CD14-positive monocyte (primary cell): ENCODE measurements around the gene DCUN1D4. TPM values are rescaled to one million over a fixed set of nuclear protein-coding genes. Genes with fewer than 3 reads are reported as not detected.

Source experiments
- DNase-seq, 3 donors: peaks; one replicate each; pipeline ENCODE4 v3.0.0-alpha.2; 2011 to 2022
- H2AFZ ChIP-seq: 2 replicates; pipeline ENCODE4 v1.6.0; 2012; ENCODE audit warnings: mild to moderate bottlenecking, low read depth, low read length, inconsistent platforms; ENCODE audit not compliant: insufficient read depth, poor library complexity, severe bottlenecking
- H3K27ac ChIP-seq, 2 donors: 1 replicate in 1 of 2; 2 replicates in 1 of 2; pipeline ENCODE4 v1.5.1; 2012 to 2013; ENCODE audit warnings: low read length in 2 of 2, control low read depth in 1 of 2, inconsistent platforms in 1 of 2, low read depth in 1 of 2, mild to moderate bottlenecking in 1 of 2
- H3K27me3 ChIP-seq, 2 donors: one replicate each; pipeline versions ENCODE4 v1.6.0 to v1.6.1; 2011 to 2013; ENCODE audit warnings: low read length in 2 of 2; ENCODE audit not compliant: control insufficient read depth in 2 of 2, insufficient read depth in 2 of 2
- H3K36me3 ChIP-seq, 2 donors: replicated peaks in 1 of 2; 1 replicate in 1 of 2; 2 replicates in 1 of 2; pipeline versions ENCODE4 v1.5.1 to v1.6.1; 2012 to 2013; ENCODE audit warnings: low read length in 2 of 2, control low read depth in 1 of 2, inconsistent platforms in 1 of 2, mild to moderate bottlenecking in 1 of 2; ENCODE audit not compliant: insufficient read depth in 2 of 2, control insufficient read depth in 1 of 2
- H3K4me1 ChIP-seq, 2 donors: 1 replicate in 1 of 2; 2 replicates in 1 of 2; pipeline versions ENCODE4 v1.5.1 to v1.6.1; 2012 to 2013; ENCODE audit warnings: low read length in 2 of 2, control low read depth in 1 of 2, inconsistent platforms in 1 of 2, mild to moderate bottlenecking in 1 of 2, moderate library complexity in 1 of 2; ENCODE audit not compliant: insufficient read depth in 2 of 2, control insufficient read depth in 1 of 2
- H3K4me2 ChIP-seq: replicated peaks from 2 replicates; pipeline ENCODE3; 2012; ENCODE audit warnings: low read length, moderate library complexity, mild to moderate bottlenecking; ENCODE audit not compliant: poor library complexity, severe bottlenecking; ENCODE audit errors: extremely low read depth
- H3K4me3 ChIP-seq, 3 experiments: fragments of 200-600 bp in 1 of 3; sonication (generic) in 1 of 3; replicated peaks in 1 of 3; 1 replicate in 2 of 3; 2 replicates in 1 of 3; pipeline ENCODE4 v1.5.1; 2011 to 2013; ENCODE audit warnings: low read length in 3 of 3, mild to moderate bottlenecking in 3 of 3, control low read depth in 2 of 3, low read depth in 2 of 3, inconsistent platforms in 1 of 3, moderate library complexity in 1 of 3
- H3K79me2 ChIP-seq: 2 replicates; pipeline ENCODE4 v1.6.0; 2012; ENCODE audit warnings: mild to moderate bottlenecking, control low read depth, inconsistent platforms, low read length, moderate library complexity; ENCODE audit not compliant: insufficient read depth
- H3K9ac ChIP-seq: 2 replicates; pipeline ENCODE4 v1.6.0; 2017; ENCODE audit warnings: low read length, mild to moderate bottlenecking; ENCODE audit not compliant: insufficient read depth, poor library complexity, severe bottlenecking
- H3K9me3 ChIP-seq, 2 donors: replicated peaks in 1 of 2; 1 replicate in 1 of 2; 2 replicates in 1 of 2; pipeline versions ENCODE4 v1.5.1 to v1.6.1; 2012 to 2013; ENCODE audit warnings: low read length in 2 of 2, control low read depth in 1 of 2; ENCODE audit not compliant: control insufficient read depth in 1 of 2, insufficient read depth in 1 of 2
- H4K20me1 ChIP-seq: 2 replicates; pipeline ENCODE4 v1.6.0; 2012; ENCODE audit warnings: mild to moderate bottlenecking, low read length, control low read depth, moderate library complexity; ENCODE audit not compliant: insufficient read depth
- H3K27ac Mint-ChIP-seq, 7 donors: one replicate each; pipeline ENCODE4 v1.8.0; 2020; ENCODE audit warnings: mild to moderate bottlenecking in 7 of 7, mixed read lengths in 7 of 7, moderate library complexity in 6 of 7, inconsistent platforms in 2 of 7
- H3K27me3 Mint-ChIP-seq, 3 donors: one replicate each; pipeline ENCODE4 v1.8.0; 2021 to 2022; ENCODE audit warnings: low read depth in 3 of 3, mild to moderate bottlenecking in 3 of 3, mixed read lengths in 3 of 3, moderate library complexity in 3 of 3, inconsistent platforms in 1 of 3
- H3K36me3 Mint-ChIP-seq, 2 donors: one replicate each; pipeline ENCODE4 v1.8.0; 2020; ENCODE audit warnings: mixed read lengths in 2 of 2, inconsistent platforms in 1 of 2, mild to moderate bottlenecking in 1 of 2
- H3K4me1 Mint-ChIP-seq: one replicate; pipeline ENCODE4 v1.8.0; 2020; ENCODE audit warnings: mild to moderate bottlenecking, mixed read lengths
- H3K4me3 Mint-ChIP-seq, 2 donors: one replicate each; pipeline ENCODE4 v1.8.0; 2020; ENCODE audit warnings: mild to moderate bottlenecking in 2 of 2, mixed read lengths in 2 of 2, moderate library complexity in 1 of 2
- H3K9me3 Mint-ChIP-seq, 7 donors: one replicate each; pipeline ENCODE4 v1.8.0; 2020 to 2022; ENCODE audit warnings: mixed read lengths in 7 of 7, mild to moderate bottlenecking in 6 of 7, moderate library complexity in 6 of 7, inconsistent platforms in 2 of 7
- WGBS: methylation state at CpG from one replicate; pipeline ENCODE4 v1.1.5; 2013; ENCODE audit warnings: missing lambda C conversion rate; ENCODE audit not compliant: insufficient coverage; 5-methylcytosine and 5-hydroxymethylcytosine counted together
- intact Hi-C, 2 donors: fragments of 100-400 bp; cut with micrococcal nuclease; formaldehyde crosslinking; loops; one replicate each; pipeline versions ENCODE4 v1.15.0 to v1.15.1; 2023
- polyA plus RNA-seq, 3 donors: library from polyadenylated mRNA; depleted of rRNA in 1 of 3; unstranded in 2 of 3; stranded (reverse) in 1 of 3; fragments of 300-500 nt in 2 of 3; fragments of >200 nt in 1 of 3; fragmentation: Illumina TruSeq in 2 of 3; gene quantifications; 1 replicate in 2 of 3; 2 replicates in 1 of 3; pipeline ENCODE4 v1.2.3, GENCODE V29; 2012 to 2021
- TF ChIP-seq, protein P1 (sequence below): fragments of 200-600 bp; IDR thresholded peaks from one replicate; pipeline ENCODE4 v1.8.0; 2022; ENCODE audit warnings: antibody characterized with exemption, mild to moderate bottlenecking

Gene DCUN1D4
- polyA plus RNA-seq, 3 donors, result 4.7 to 15.2 (median 6.9) TPM

DNA sequence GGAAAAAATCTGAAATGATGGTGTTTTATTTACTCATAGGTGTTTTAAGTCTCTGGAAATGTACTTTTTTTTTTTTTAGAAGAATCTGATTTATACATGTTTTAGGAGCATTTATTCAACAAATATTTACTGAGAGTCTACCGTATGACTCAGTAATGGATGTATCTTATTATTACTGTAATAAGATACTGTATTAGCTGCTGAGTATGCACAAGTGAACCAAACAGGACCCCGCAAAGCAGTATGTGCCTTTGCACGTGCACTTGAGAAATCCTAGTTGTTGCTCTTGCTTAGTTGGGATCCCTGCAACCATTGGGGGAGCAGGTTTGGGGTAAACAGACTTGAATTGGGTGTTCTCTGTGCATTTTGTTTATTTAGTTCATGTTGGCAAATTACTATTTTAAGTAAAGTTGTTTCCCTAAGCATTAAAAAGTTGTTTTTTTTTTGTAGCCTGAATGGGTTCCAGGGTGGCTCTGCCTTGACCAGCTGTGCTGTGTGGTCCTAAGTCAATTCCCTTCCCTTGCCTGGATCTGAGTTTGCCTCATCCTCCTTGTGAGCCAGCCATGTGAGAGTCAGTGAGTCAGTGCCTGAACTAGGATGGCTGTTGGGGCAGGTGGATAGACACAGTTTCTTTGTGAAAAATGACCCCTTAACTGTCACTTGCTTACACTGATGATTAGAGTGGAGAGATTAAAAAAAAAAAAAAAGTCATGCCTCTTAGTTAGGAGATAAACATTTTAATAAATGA is 27.7 kb downstream of the DCUN1D4 start:
- H3K4me1 Mint-ChIP-seq, result no peaks in the 10 kb centered on the region
- TF ChIP-seq, protein P1, sequence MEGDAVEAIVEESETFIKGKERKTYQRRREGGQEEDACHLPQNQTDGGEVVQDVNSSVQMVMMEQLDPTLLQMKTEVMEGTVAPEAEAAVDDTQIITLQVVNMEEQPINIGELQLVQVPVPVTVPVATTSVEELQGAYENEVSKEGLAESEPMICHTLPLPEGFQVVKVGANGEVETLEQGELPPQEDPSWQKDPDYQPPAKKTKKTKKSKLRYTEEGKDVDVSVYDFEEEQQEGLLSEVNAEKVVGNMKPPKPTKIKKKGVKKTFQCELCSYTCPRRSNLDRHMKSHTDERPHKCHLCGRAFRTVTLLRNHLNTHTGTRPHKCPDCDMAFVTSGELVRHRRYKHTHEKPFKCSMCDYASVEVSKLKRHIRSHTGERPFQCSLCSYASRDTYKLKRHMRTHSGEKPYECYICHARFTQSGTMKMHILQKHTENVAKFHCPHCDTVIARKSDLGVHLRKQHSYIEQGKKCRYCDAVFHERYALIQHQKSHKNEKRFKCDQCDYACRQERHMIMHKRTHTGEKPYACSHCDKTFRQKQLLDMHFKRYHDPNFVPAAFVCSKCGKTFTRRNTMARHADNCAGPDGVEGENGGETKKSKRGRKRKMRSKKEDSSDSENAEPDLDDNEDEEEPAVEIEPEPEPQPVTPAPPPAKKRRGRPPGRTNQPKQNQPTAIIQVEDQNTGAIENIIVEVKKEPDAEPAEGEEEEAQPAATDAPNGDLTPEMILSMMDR, result no peak
- H3K4me3 ChIP-seq, result no peak overlapping the region
- H3K9ac ChIP-seq, result no peak overlapping the region
- no peaks in the 10 kb centered on the region for H3K9me3 Mint-ChIP-seq
- no peaks in the 10 kb centered on the region for H4K20me1 ChIP-seq
- intact Hi-C loops, result no loop called here
- no peaks in the 10 kb centered on the region for H3K9me3 ChIP-seq
- 75% methylated on average over 3 of the region's 3 CpGs for WGBS
- no peaks in the 10 kb centered on the region for H3K27me3 ChIP-seq
- H3K27ac Mint-ChIP-seq, result no peak overlapping the region
- peaks cover 50 to 69% of the 10 kb centered on the region in 2 donors for H3K36me3 Mint-ChIP-seq
- no peaks in the 10 kb centered on the region for H3K79me2 ChIP-seq
- H3K4me2 ChIP-seq, result no peak overlapping the region
- no peak overlapping the region for H2AFZ ChIP-seq
- no peaks in the 10 kb centered on the region for H3K27me3 Mint-ChIP-seq
- H3K4me3 Mint-ChIP-seq, result no peak overlapping the region
- no peaks in the 10 kb centered on the region for H3K4me1 ChIP-seq
- no peak for DNase-seq
- H3K27ac ChIP-seq, result no peak overlapping the region
- peaks cover 23 to 71% of the 10 kb centered on the region in 2 donors for H3K36me3 ChIP-seq

DNA sequence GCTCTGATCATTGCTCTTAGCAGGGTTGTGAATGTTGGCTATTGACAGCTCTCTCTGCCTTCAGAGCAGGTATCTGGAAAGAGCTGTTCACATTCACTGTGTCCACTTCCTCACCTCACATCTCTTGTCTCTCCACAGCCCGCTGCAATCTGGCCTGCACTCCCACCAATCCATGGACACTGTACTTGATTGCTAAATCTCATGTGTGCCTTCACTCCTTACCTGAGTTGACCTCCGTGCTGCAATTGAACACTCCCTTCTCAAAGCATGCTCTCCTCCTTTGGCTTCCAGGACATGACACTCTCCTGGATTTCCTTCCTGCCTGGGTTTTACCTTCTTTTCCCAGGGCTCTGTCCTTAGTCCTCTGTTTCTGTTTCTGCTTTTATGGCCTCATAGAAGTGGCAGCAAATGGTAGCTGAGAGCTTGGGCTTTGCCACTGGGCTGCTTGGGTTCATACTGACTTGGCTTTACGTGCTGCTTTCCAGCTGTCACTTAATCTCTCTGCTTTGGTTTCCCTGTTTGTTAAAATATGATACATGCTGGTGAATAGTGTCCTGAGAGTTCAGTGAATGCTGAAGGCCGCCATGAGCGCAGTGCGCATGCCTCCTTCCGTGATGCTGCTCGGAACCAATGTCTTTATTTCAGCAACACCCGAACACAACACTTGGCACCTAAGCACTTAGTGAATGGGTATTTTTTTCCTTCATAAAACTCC is 29.5 kb downstream of the DCUN1D4 start:
- Mint-ChIP-seq H3K9me3 (no peaks in the 10 kb centered on the region), H3K27ac (no peak overlapping the region), H3K27me3 (no peaks in the 10 kb centered on the region), H3K4me3 (no peak overlapping the region), H3K36me3 (peaks cover 48 to 56% of the 10 kb centered on the region in 2 donors), H3K4me1 (no peaks in the 10 kb centered on the region)
- Histone ChIP-seq H3K27me3 (no peaks in the 10 kb centered on the region), H3K4me2 (no peak overlapping the region), H3K9ac (no peak overlapping the region), H4K20me1 (no peaks in the 10 kb centered on the region), H2AFZ (no peak overlapping the region), H3K27ac (no peak overlapping the region), H3K79me2 (no peaks in the 10 kb centered on the region), H3K9me3 (no peaks in the 10 kb centered on the region), H3K4me1 (no peaks in the 10 kb centered on the region), H3K4me3 (no peak overlapping the region), H3K36me3 (peaks cover 22 to 62% of the 10 kb centered on the region in 2 donors)
- WGBS, result 83% methylated on average over 3 of the region's 9 CpGs
- TF ChIP-seq, protein P1, result no peak
- intact Hi-C loops, result no loop called here
- DNase-seq, result no peak
